Measurements from ENCODE around the gene DCAF15.
"Not testable (repeated sequence)": the region's sequence is repeated elsewhere in the genome, so short reads cannot be mapped to it uniquely, and the experiment has no call there.

DCAF15 gene

GRCh38 chr19:13917888-13918406, 34.4 kb upstream of the DCAF15 start:
- H3K36me3 ChIP-seq (ENCODE audit: insufficient read depth, low read length): peaks cover 77% of the 10 kb centered on the region
- WGBS: 95% methylated on average over 14 of the region's 14 CpGs
- H3K4me1 ChIP-seq (ENCODE audit: insufficient read depth, low read length): no peaks in the 10 kb centered on the region
- H3K9ac ChIP-seq (ENCODE audit: low read depth, low read length): no peak overlapping the region
- H3K4me3 ChIP-seq (ENCODE audit: low read length): no peak overlapping the region
- H3K27me3 ChIP-seq (ENCODE audit: insufficient read depth, low read length): no peaks in the 10 kb centered on the region
- H3K9me3 ChIP-seq (ENCODE audit: insufficient read depth, low read depth, low read length): peaks cover 8% of the 10 kb centered on the region
- H3K27ac ChIP-seq (ENCODE audit: low read depth, low read length): no peak overlapping the region

GRCh38 chr19:13918726-13919411, 33.4 kb upstream of the DCAF15 start:
- WGBS: 93% methylated on average over 34 of the region's 34 CpGs
- Histone ChIP-seq H3K27me3 (ENCODE audit: insufficient read depth, low read length) (no peaks in the 10 kb centered on the region), H3K36me3 (ENCODE audit: insufficient read depth, low read length) (peaks cover 76% of the 10 kb centered on the region), H3K4me1 (ENCODE audit: insufficient read depth, low read length) (no peaks in the 10 kb centered on the region), H3K4me3 (ENCODE audit: low read length) (no peak overlapping the region), H3K9ac (ENCODE audit: low read depth, low read length) (no peak overlapping the region), H3K27ac (ENCODE audit: low read depth, low read length) (no peak overlapping the region), H3K9me3 (ENCODE audit: insufficient read depth, low read depth, low read length) (peaks cover 8% of the 10 kb centered on the region)

GRCh38 chr19:13920524-13920923, 31.8 kb upstream of the DCAF15 start:
- WGBS: 95% methylated on average over 11 of the region's 11 CpGs
- Histone ChIP-seq H3K27me3 (ENCODE audit: insufficient read depth, low read length) (no peaks in the 10 kb centered on the region), H3K4me1 (ENCODE audit: insufficient read depth, low read length) (no peaks in the 10 kb centered on the region), H3K27ac (ENCODE audit: low read depth, low read length) (no peak overlapping the region), H3K9me3 (ENCODE audit: insufficient read depth, low read depth, low read length) (peaks cover 8% of the 10 kb centered on the region), H3K36me3 (ENCODE audit: insufficient read depth, low read length) (peaks cover 75% of the 10 kb centered on the region), H3K4me3 (ENCODE audit: low read length) (no peak overlapping the region), H3K9ac (ENCODE audit: low read depth, low read length) (no peak overlapping the region)

GRCh38 chr19:13920940-13921747, 31.2 kb upstream of the DCAF15 start:
- peaks cover 71% of the 10 kb centered on the region for H3K36me3 ChIP-seq (ENCODE audit: insufficient read depth, low read length)

GRCh38 chr19:13922118-13922517, 30.2 kb upstream of the DCAF15 start:
- H3K4me3 ChIP-seq (ENCODE audit: low read length); H3K4me1 ChIP-seq (ENCODE audit: insufficient read depth, low read length); H3K9me3 ChIP-seq (ENCODE audit: insufficient read depth, low read depth, low read length); H3K27ac ChIP-seq (ENCODE audit: low read depth, low read length); H3K9ac ChIP-seq (ENCODE audit: low read depth, low read length); H3K27me3 ChIP-seq (ENCODE audit: insufficient read depth, low read length): not testable (repeated sequence)
- H3K36me3 ChIP-seq (ENCODE audit: insufficient read depth, low read length): peaks cover 73% of the 10 kb centered on the region
- 94% methylated on average over 6 of the region's 6 CpGs for WGBS

More at GRCh38 chr19:13920940-13921747, 31.2 kb upstream of the DCAF15 start:
- H3K27me3 ChIP-seq (ENCODE audit: insufficient read depth, low read length): no peaks in the 10 kb centered on the region
- peaks cover 8% of the 10 kb centered on the region for H3K9me3 ChIP-seq (ENCODE audit: insufficient read depth, low read depth, low read length)
- H3K27ac ChIP-seq (ENCODE audit: low read depth, low read length): no peak overlapping the region
- 90% methylated on average over 2 of the region's 2 CpGs for WGBS
- no peak overlapping the region for H3K9ac ChIP-seq (ENCODE audit: low read depth, low read length)
- no peak overlapping the region for H3K4me3 ChIP-seq (ENCODE audit: low read length)
- no peaks in the 10 kb centered on the region for H3K4me1 ChIP-seq (ENCODE audit: insufficient read depth, low read length)

- Histone ChIP-seq H3K9me3 (ENCODE audit: insufficient read depth, low read depth, low read length) (peaks cover 8% of the 10 kb centered on the region), H3K36me3 (ENCODE audit: insufficient read depth, low read length) (peaks cover 76% of the 10 kb centered on the region), H3K4me3 (ENCODE audit: low read length) (no peak overlapping the region), H3K9ac (ENCODE audit: low read depth, low read length) (no peak overlapping the region), H3K27ac (ENCODE audit: low read depth, low read length) (no peak overlapping the region), H3K27me3 (ENCODE audit: insufficient read depth, low read length) (no peaks in the 10 kb centered on the region), H3K4me1 (ENCODE audit: insufficient read depth, low read length) (no peaks in the 10 kb centered on the region)
- WGBS: 96% methylated on average over 28 of the region's 28 CpGs
These were observed 28.9 kb upstream of the DCAF15 start for GRCh38 chr19:13923194-13923987.

GRCh38 chr19:13926010-13926409, 26.3 kb upstream of the DCAF15 start:
- Histone ChIP-seq H3K27ac (ENCODE audit: low read depth, low read length) (no peak overlapping the region), H3K9ac (ENCODE audit: low read depth, low read length) (no peak overlapping the region), H3K36me3 (ENCODE audit: insufficient read depth, low read length) (peaks cover 55% of the 10 kb centered on the region), H3K9me3 (ENCODE audit: insufficient read depth, low read depth, low read length) (peaks cover 3% of the 10 kb centered on the region), H3K27me3 (ENCODE audit: insufficient read depth, low read length) (no peaks in the 10 kb centered on the region), H3K4me3 (ENCODE audit: low read length) (no peak overlapping the region), H3K4me1 (ENCODE audit: insufficient read depth, low read length) (no peaks in the 10 kb centered on the region)
- 94% methylated on average over 2 of the region's 4 CpGs for WGBS

- Histone ChIP-seq H3K9ac (ENCODE audit: low read depth, low read length) (no peak overlapping the region), H3K9me3 (ENCODE audit: insufficient read depth, low read depth, low read length) (no peaks in the 10 kb centered on the region), H3K36me3 (ENCODE audit: insufficient read depth, low read length) (peaks cover 48% of the 10 kb centered on the region), H3K4me3 (ENCODE audit: low read length) (no peak overlapping the region), H3K27ac (ENCODE audit: low read depth, low read length) (no peak overlapping the region), H3K4me1 (ENCODE audit: insufficient read depth, low read length) (no peaks in the 10 kb centered on the region), H3K27me3 (ENCODE audit: insufficient read depth, low read length) (no peaks in the 10 kb centered on the region)
- WGBS: 97% methylated on average over 8 of the region's 8 CpGs
These were observed 25.6 kb upstream of the DCAF15 start for GRCh38 chr19:13926715-13927114.

GRCh38 chr19:13929340-13929739, 23.0 kb upstream of the DCAF15 start:
- Histone ChIP-seq H3K27ac (ENCODE audit: low read depth, low read length) (no peak overlapping the region), H3K4me1 (ENCODE audit: insufficient read depth, low read length) (no peaks in the 10 kb centered on the region), H3K4me3 (ENCODE audit: low read length) (no peak overlapping the region), H3K36me3 (ENCODE audit: insufficient read depth, low read length) (peaks cover 31% of the 10 kb centered on the region), H3K27me3 (ENCODE audit: insufficient read depth, low read length) (no peaks in the 10 kb centered on the region), H3K9ac (ENCODE audit: low read depth, low read length) (no peak overlapping the region), H3K9me3 (ENCODE audit: insufficient read depth, low read depth, low read length) (no peaks in the 10 kb centered on the region)
- 95% methylated on average over 12 of the region's 12 CpGs for WGBS

GRCh38 chr19:13929956-13930355, 22.4 kb upstream of the DCAF15 start:
- H3K9ac ChIP-seq (ENCODE audit: low read depth, low read length): no peak overlapping the region
- H3K9me3 ChIP-seq (ENCODE audit: insufficient read depth, low read depth, low read length): no peaks in the 10 kb centered on the region
- H3K4me1 ChIP-seq (ENCODE audit: insufficient read depth, low read length): no peaks in the 10 kb centered on the region
- no peak overlapping the region for H3K4me3 ChIP-seq (ENCODE audit: low read length)
- no peak overlapping the region for H3K27ac ChIP-seq (ENCODE audit: low read depth, low read length)
- WGBS: 96% methylated on average over 15 of the region's 17 CpGs
- H3K36me3 ChIP-seq (ENCODE audit: insufficient read depth, low read length): peaks cover 25% of the 10 kb centered on the region
- H3K27me3 ChIP-seq (ENCODE audit: insufficient read depth, low read length): no peaks in the 10 kb centered on the region

- Histone ChIP-seq H3K4me1 (ENCODE audit: insufficient read depth, low read length) (no peaks in the 10 kb centered on the region), H3K9me3 (ENCODE audit: insufficient read depth, low read depth, low read length) (no peaks in the 10 kb centered on the region), H3K9ac (ENCODE audit: low read depth, low read length) (no peak overlapping the region), H3K36me3 (ENCODE audit: insufficient read depth, low read length) (peaks cover 21% of the 10 kb centered on the region), H3K27me3 (ENCODE audit: insufficient read depth, low read length) (no peaks in the 10 kb centered on the region), H3K27ac (ENCODE audit: low read depth, low read length) (no peak overlapping the region), H3K4me3 (ENCODE audit: low read length) (no peak overlapping the region)
- 92% methylated on average over 17 of the region's 17 CpGs for WGBS
These were observed 21.9 kb upstream of the DCAF15 start for GRCh38 chr19:13930402-13930801.
